ENCODE results near the gene SH3BP4. TPM values are rescaled to one million over a fixed set of nuclear protein-coding genes. Genes with fewer than 3 reads are reported as not detected.

The SH3BP4 gene
- total RNA-seq, 1 donor, result 49.7 TPM

- H3K4me3 ChIP-seq (ENCODE audit: low read depth, low read length), result no peak overlapping the region
- TF ChIP-seq CTCF (IDR thresholded peaks at IDR 0.05; ENCODE audit: insufficient read depth, low read length), result no peak
- peak; percentile 26 for DNase-seq (ENCODE audit: low read depth)
These were observed 18.7 kb downstream of the SH3BP4 start for GRCh38 chr2:234970477-234970882.

- no peak for DNase-seq (ENCODE audit: low read depth)
- no peak for TF ChIP-seq CTCF (IDR thresholded peaks at IDR 0.05; ENCODE audit: insufficient read depth, low read length)
- no peak overlapping the region for H3K4me3 ChIP-seq (ENCODE audit: low read depth, low read length)
These were observed 19.7 kb downstream of the SH3BP4 start for GRCh38 chr2:234971496-234971895.

- peak; percentile 25 for DNase-seq (ENCODE audit: low read depth)
- H3K4me3 ChIP-seq (ENCODE audit: low read depth, low read length), result no peak overlapping the region
- no peak for TF ChIP-seq CTCF (IDR thresholded peaks at IDR 0.05; ENCODE audit: insufficient read depth, low read length)
These were observed 21.2 kb downstream of the SH3BP4 start for GRCh38 chr2:234973008-234973407.

- H3K4me3 ChIP-seq (ENCODE audit: low read depth, low read length), result peak overlapping the region; percentile 11
These were observed 22.9 kb downstream of the SH3BP4 start for GRCh38 chr2:234974501-234975385.

GRCh38 chr2:234975611-234976010 lies 23.8 kb downstream of the SH3BP4 start:
- DNase-seq (ENCODE audit: low read depth), result no peak
- TF ChIP-seq CTCF (IDR thresholded peaks at IDR 0.05; ENCODE audit: insufficient read depth, low read length), result no peak
- no peak overlapping the region for H3K4me3 ChIP-seq (ENCODE audit: low read depth, low read length)

More at GRCh38 chr2:234974501-234975385, 22.9 kb downstream of the SH3BP4 start:
- DNase-seq (ENCODE audit: low read depth), result peak; percentile 86
- TF ChIP-seq CTCF (IDR thresholded peaks at IDR 0.05; ENCODE audit: insufficient read depth, low read length), result no peak

- no peak for DNase-seq (ENCODE audit: low read depth)
- no peak for TF ChIP-seq CTCF (IDR thresholded peaks at IDR 0.05; ENCODE audit: insufficient read depth, low read length)
- no peak overlapping the region for H3K4me3 ChIP-seq (ENCODE audit: low read depth, low read length)
These were observed 24.8 kb downstream of the SH3BP4 start for GRCh38 chr2:234976479-234977227.

Data from fibroblast of the aortic adventitia (primary cell).